T-helper 2 cell treated with Interferon-gamma antibody and Interleukin-4, amounts not matched to agents 5 μg/mL and 100 μg/mL, for 36 hours (primary cell): ENCODE data around the gene C19orf73.

Experiments
- DNase-seq: peaks from one replicate; pipeline ENCODE4 v3.0.0; 2021; ENCODE audit warnings: low spot score
- H3K27ac Mint-ChIP-seq: one replicate; pipeline ENCODE4 v1.8.0; 2021; ENCODE audit warnings: mild to moderate bottlenecking, mixed read lengths
- H3K27me3 Mint-ChIP-seq: one replicate; pipeline ENCODE4 v1.8.0; 2021; ENCODE audit warnings: low read depth, mixed read lengths
- H3K36me3 Mint-ChIP-seq: one replicate; pipeline ENCODE4 v1.8.0; 2021; ENCODE audit warnings: low read depth, mixed read lengths
- H3K4me1 Mint-ChIP-seq: one replicate; pipeline ENCODE4 v1.8.0; 2021; ENCODE audit warnings: low read depth, mixed read lengths
- H3K4me3 Mint-ChIP-seq: one replicate; pipeline ENCODE4 v1.8.0; 2022; ENCODE audit warnings: mild to moderate bottlenecking, moderate library complexity, mixed read lengths
- H3K9me3 Mint-ChIP-seq: one replicate; pipeline ENCODE4 v1.8.0; 2021; ENCODE audit warnings: mixed read lengths

The C19orf73 gene

GRCh38 chr19:49118565-49119410 lies at the start of gene C19orf73:
Gene C19orf73, minus strand, starts transcription at chr19:49119143. Its CDS starts 121 bp downstream, at chr19:49119022.
- H3K9me3 Mint-ChIP-seq = no peaks in the 10 kb centered on the region
- DNase-seq = peak; percentile 94
- H3K27me3 Mint-ChIP-seq = peaks cover 24% of the 10 kb centered on the region
- H3K4me3 Mint-ChIP-seq = peak within 1 kb of the TSS; percentile 90
- H3K36me3 Mint-ChIP-seq = peaks cover 2% of the 10 kb centered on the region
- peaks cover 29% of the 10 kb centered on the region for H3K4me1 Mint-ChIP-seq
- peak within 1 kb of the TSS; percentile 86 for H3K27ac Mint-ChIP-seq

- no peaks in the 10 kb centered on the region for H3K9me3 Mint-ChIP-seq
- H3K36me3 Mint-ChIP-seq = no peaks in the 10 kb centered on the region
- H3K4me3 Mint-ChIP-seq = no peak overlapping the region
These were observed 49.5 kb upstream of the C19orf73 start for GRCh38 chr19:49168421-49168820.

GRCh38 chr19:49167857-49168409 lies 49.0 kb upstream of the C19orf73 start:
- no peak overlapping the region for H3K4me3 Mint-ChIP-seq
- H3K27me3 Mint-ChIP-seq = peaks cover 5% of the 10 kb centered on the region
- H3K27ac Mint-ChIP-seq = no peak overlapping the region
- no peaks in the 10 kb centered on the region for H3K4me1 Mint-ChIP-seq
- H3K36me3 Mint-ChIP-seq = no peaks in the 10 kb centered on the region
- DNase-seq = no peak
- H3K9me3 Mint-ChIP-seq = no peaks in the 10 kb centered on the region

More at GRCh38 chr19:49168421-49168820, 49.5 kb upstream of the C19orf73 start:
- Mint-ChIP-seq H3K27me3 (peaks cover 5% of the 10 kb centered on the region), H3K27ac (no peak overlapping the region), H3K4me1 (no peaks in the 10 kb centered on the region)
- no peak for DNase-seq

- no peak for DNase-seq
- Mint-ChIP-seq H3K27ac (no peak overlapping the region), H3K4me1 (no peaks in the 10 kb centered on the region), H3K9me3 (no peaks in the 10 kb centered on the region), H3K27me3 (peaks cover 7% of the 10 kb centered on the region), H3K4me3 (no peak overlapping the region), H3K36me3 (no peaks in the 10 kb centered on the region)
These were observed 46.9 kb upstream of the C19orf73 start for GRCh38 chr19:49165865-49166301.

GRCh38 chr19:49165111-49165750 lies 46.3 kb upstream of the C19orf73 start:
- H3K27ac Mint-ChIP-seq = no peak overlapping the region
- no peaks in the 10 kb centered on the region for H3K36me3 Mint-ChIP-seq

GRCh38 chr19:49161987-49162386 lies 43.0 kb upstream of the C19orf73 start:
- no peak for DNase-seq
- Mint-ChIP-seq H3K4me3 (no peak overlapping the region), H3K4me1 (peaks cover 5% of the 10 kb centered on the region), H3K9me3 (no peaks in the 10 kb centered on the region), H3K27me3 (peaks cover 31% of the 10 kb centered on the region), H3K36me3 (no peaks in the 10 kb centered on the region), H3K27ac (no peak overlapping the region)

More at GRCh38 chr19:49165111-49165750, 46.3 kb upstream of the C19orf73 start:
- Mint-ChIP-seq H3K4me3 (no peak overlapping the region), H3K4me1 (no peaks in the 10 kb centered on the region), H3K27me3 (peaks cover 11% of the 10 kb centered on the region), H3K9me3 (no peaks in the 10 kb centered on the region)
- no peak for DNase-seq

GRCh38 chr19:49160450-49161189 lies 41.7 kb upstream of the C19orf73 start:
- no peak overlapping the region for H3K27ac Mint-ChIP-seq
- H3K36me3 Mint-ChIP-seq = no peaks in the 10 kb centered on the region
- H3K27me3 Mint-ChIP-seq = peaks cover 30% of the 10 kb centered on the region
- H3K4me1 Mint-ChIP-seq = peaks cover 5% of the 10 kb centered on the region
- DNase-seq = no peak
- no peak overlapping the region for H3K4me3 Mint-ChIP-seq
- no peaks in the 10 kb centered on the region for H3K9me3 Mint-ChIP-seq

GRCh38 chr19:49157445-49158224 lies 38.7 kb upstream of the C19orf73 start, which contains the start of gene TRPM4:
Gene TRPM4, plus strand, starts transcription at chr19:49157792. Its CDS starts 75 bp downstream, at chr19:49157867.
- DNase-seq = peak; percentile 53
- Mint-ChIP-seq H3K4me1 (peaks cover 5% of the 10 kb centered on the region), H3K27ac (no peak within 1 kb of the TSS), H3K9me3 (no peaks in the 10 kb centered on the region), H3K4me3 (peak within 1 kb of the TSS; percentile 54), H3K27me3 (peaks cover 52% of the 10 kb centered on the region), H3K36me3 (no peaks in the 10 kb centered on the region)

- no peak for DNase-seq
- H3K9me3 Mint-ChIP-seq = no peaks in the 10 kb centered on the region
- no peak overlapping the region for H3K27ac Mint-ChIP-seq
- H3K4me1 Mint-ChIP-seq = peaks cover 11% of the 10 kb centered on the region
- H3K36me3 Mint-ChIP-seq = no peaks in the 10 kb centered on the region
- no peak overlapping the region for H3K4me3 Mint-ChIP-seq
- peaks cover 61% of the 10 kb centered on the region for H3K27me3 Mint-ChIP-seq
These were observed 36.9 kb upstream of the C19orf73 start for GRCh38 chr19:49155820-49156346.

- no peaks in the 10 kb centered on the region for H3K36me3 Mint-ChIP-seq
- no peaks in the 10 kb centered on the region for H3K9me3 Mint-ChIP-seq
- H3K27ac Mint-ChIP-seq = no peak within 1 kb of the TSS
- no peak for DNase-seq
- H3K4me3 Mint-ChIP-seq = no peak within 1 kb of the TSS
- peaks cover 60% of the 10 kb centered on the region for H3K27me3 Mint-ChIP-seq
- H3K4me1 Mint-ChIP-seq = peaks cover 12% of the 10 kb centered on the region
These were observed 36.3 kb upstream of the C19orf73 start, which contains the start of gene HRC for GRCh38 chr19:49155005-49155819. Gene HRC, minus strand, starts transcription at chr19:49155396. Its CDS starts 159 bp downstream, at chr19:49155237.

GRCh38 chr19:49154279-49154678 lies 35.3 kb upstream of the C19orf73 start:
- Mint-ChIP-seq H3K4me1 (peaks cover 15% of the 10 kb centered on the region), H3K9me3 (no peaks in the 10 kb centered on the region), H3K36me3 (no peaks in the 10 kb centered on the region), H3K27ac (no peak overlapping the region), H3K4me3 (no peak overlapping the region), H3K27me3 (peaks cover 61% of the 10 kb centered on the region)
- no peak for DNase-seq

- H3K36me3 Mint-ChIP-seq = no peaks in the 10 kb centered on the region
- H3K27me3 Mint-ChIP-seq = peaks cover 64% of the 10 kb centered on the region
- no peak for DNase-seq
- no peak overlapping the region for H3K27ac Mint-ChIP-seq
- H3K9me3 Mint-ChIP-seq = no peaks in the 10 kb centered on the region
- H3K4me3 Mint-ChIP-seq = no peak overlapping the region
- H3K4me1 Mint-ChIP-seq = peaks cover 17% of the 10 kb centered on the region
These were observed 34.3 kb upstream of the C19orf73 start for GRCh38 chr19:49153167-49153809.
